Activated CD4-positive, alpha-beta T cell treated with anti-CD3 and anti-CD28 coated beads, Interleukin-2, amount 50 U/mL, for 4 hours (primary cell): ENCODE data around the gene SEMA4A.
A peak's percentile ranks its signal among the peaks of the same experiment; 100 is the strongest.

Source experiments
- DNase-seq, 2 experiments: peaks; one replicate each; pipeline ENCODE4 v3.0.0-alpha.2; 2020

The SEMA4A gene

DNA sequence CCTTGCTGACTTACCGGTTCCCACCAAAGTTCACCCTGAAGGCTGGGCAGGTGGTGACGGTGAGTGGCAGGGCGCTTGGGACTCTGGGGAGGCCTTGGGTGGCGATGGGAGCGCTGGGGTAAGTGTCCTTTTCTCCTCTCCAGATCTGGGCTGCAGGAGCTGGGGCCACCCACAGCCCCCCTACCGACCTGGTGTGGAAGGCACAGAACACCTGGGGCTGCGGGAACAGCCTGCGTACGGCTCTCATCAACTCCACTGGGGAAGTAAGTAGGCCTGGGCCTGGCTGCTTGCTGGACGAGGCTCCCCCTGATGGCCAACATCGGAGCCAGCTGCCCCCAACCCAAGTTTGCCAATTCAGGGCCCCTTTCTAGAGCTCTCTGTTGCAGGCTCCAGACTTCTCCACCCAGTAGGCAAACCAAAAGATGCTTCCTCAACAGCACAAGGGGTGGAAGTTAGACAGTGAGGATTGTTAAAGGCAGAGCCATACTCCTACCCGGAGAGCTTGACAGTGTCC is 16.4 kb upstream of the SEMA4A start:
- no peak for DNase-seq

- DNase-seq = no peak
Measured at GRCh38 chr1:156138458-156138867, 14.9 kb upstream of the SEMA4A start.

DNA sequence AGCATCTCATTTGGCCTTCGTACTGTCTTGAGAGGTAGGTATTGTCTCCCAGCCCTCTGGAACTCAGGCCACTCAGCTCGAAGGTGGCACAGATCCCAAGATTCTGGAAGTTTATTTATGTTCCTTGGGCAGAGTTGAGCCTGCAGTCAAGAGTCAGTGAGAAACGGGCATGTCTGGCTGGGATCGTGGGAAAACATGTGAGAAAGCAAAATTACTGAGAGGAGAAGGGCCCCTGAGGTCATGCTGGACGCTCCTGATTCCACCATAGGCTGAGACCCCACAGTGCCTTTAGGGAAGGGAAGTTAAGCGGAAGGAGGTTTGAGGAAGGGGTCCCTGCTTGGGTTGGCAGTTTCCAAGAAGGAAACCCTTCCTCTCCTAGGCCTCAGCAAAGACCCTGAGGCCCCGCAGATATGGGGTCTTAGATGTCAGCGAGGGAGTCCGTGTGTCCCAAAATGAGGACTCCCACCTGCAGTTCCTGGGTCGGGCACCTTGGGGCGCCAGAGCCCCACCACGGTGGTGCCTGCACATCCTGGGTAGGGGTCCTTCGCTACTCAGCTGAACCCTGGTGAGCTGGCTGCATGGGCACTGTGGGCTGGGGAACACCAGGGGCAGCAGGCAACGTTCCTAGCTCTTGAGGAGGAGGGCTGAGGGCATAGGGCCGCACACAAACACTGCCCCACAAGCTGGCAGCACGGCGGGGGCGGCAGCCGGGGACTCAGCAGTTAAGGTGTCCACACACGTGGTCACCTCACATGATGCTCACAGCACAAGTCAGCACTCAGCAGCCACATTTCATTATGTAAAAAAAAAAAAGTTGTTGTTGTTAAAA is 12.3 kb upstream of the SEMA4A start:
- DNase-seq = no peak

- no peak for DNase-seq
Measured at GRCh38 chr1:156143765-156144489, 9.5 kb upstream of the SEMA4A start.

DNA sequence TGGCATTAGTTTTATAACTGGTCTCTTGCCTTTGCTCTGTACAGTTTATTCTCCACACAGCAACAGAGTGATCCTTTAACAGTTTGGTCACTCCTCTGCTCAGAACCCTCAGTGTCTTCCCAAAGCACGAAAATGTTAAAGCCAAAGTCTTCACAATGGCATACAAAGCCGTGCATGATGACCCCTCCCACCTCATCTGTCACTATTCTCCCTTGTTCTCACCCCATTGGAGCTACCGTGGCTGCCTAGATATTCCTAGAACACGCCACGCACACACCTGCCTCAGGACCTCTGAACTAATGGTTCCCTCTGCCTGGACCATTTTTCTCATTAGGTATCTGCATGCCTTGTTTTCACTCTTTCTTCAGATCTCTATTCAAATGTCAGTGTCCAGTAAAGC is 8.6 kb upstream of the SEMA4A start:
- DNase-seq = no peak

GRCh38 chr1:156145650-156146019 is 7.8 kb upstream of the SEMA4A start:
- no peak for DNase-seq

- peak in 1 of 2 experiments; percentile 27 for DNase-seq
Measured at GRCh38 chr1:156146020-156146768, 7.2 kb upstream of the SEMA4A start.

DNA sequence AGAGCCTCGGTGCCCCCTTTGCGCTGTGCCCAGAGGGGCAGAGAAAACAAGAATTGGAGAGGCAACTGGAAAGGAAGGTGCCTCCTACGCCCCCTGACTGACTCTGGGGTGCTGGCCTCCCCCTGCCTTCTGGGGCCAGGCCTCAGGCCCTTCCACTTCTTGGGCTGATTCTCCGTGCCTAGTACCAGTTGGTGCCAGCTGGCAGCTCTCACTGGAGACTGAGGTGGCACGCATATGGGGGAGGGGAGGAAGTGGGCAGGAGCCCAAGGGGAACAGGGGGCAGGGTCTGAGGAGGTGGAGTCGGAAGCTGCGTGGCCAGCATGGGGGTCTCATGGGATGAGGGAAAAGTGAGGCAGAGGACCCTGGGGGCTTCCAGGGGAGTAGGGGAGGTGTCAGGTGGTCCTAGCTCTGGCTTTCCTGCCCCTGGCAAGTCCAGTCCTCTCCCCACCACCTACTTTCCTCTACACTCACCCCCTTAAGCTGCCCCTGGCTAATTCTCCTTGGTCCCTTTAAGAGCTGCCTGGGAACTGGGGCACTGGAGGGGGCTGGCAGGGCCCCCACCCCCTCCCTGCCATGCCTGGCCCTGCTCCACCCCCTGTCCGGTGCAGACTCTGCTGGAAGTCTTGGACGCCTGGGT is 6.5 kb upstream of the SEMA4A start:
- no peak for DNase-seq

- DNase-seq = no peak
Measured at GRCh38 chr1:156148216-156148615, 5.2 kb upstream of the SEMA4A start.

- no peak for DNase-seq
Measured at GRCh38 chr1:156149374-156150332, 3.7 kb upstream of the SEMA4A start.

DNA sequence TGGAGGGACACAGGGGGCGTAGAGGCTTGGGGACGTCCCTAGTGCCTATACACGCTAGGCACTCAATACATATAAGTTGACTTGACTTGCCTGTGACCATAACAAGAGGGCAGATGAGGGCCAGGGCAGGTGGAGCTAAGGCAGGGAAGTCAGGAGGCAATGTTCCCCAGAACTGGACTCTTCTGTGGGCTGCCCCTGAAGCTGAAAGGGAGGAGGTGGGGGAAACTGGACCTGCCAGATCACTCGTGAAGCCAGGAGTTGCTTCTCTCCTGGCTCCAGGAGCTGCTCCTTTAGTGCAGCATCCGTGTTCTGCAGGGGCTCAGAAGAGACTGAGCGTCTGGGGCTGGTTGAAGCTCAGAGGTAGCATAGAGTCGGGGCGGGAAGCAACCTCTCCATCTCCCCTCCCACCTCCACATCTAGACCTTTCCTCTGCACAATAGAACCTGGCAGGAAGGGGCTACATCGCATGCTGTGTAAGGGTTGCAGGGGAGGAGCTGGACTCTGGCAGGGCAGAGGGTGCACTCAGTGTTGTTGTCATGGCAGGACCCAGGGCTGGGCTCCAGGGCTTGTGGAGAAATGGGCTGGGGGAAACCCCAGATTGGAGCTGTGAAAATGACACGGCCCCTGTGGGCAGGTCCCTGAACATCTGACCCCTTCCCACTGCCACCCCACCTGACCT is 2.9 kb upstream of the SEMA4A start:
- no peak for DNase-seq

GRCh38 chr1:156151093-156151688 is 2.2 kb upstream of the SEMA4A start:
- no peak for DNase-seq

GRCh38 chr1:156152628-156153027 is 757 bp upstream of the SEMA4A start:
- DNase-seq = no peak

DNA sequence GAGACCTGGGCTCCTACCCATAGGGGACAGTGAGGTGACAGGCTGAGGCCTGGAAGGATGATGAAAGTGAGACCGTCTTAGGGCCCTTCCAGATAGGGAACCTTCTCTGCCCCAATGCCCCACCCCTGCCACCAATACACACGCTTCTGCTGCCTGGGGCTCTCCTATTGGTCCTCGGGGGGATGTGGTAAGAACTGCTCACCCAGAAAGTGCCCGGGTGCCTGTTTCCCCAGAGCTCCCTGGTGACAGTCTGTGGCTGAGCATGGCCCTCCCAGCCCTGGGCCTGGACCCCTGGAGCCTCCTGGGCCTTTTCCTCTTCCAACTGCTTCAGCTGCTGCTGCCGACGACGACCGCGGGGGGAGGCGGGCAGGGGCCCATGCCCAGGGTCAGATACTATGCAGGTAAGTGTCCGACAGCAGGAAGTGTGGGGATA is 948 bp downstream of the SEMA4A start:
- no peak for DNase-seq

GRCh38 chr1:156155756-156156510 is 2.5 kb downstream of the SEMA4A start:
- no peak for DNase-seq

DNA sequence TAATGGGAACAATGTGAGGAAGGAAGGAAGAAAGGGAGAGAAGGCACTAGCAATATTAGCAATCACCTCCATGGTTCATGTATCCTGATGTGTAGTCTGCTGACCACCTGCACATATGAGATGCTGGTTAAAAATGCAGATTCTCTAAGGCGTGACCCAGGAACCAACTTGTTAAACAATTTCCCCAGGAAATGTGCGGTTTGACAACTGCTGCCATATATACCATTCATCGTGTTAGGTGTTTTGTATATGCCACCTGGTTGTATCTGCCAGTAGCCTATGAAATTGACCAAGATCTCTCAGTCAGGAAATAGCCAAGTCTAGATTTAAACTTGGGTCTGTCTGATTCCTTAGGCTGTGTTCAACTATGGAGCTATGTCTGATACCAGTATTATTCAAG is 4.1 kb downstream of the SEMA4A start:
- DNase-seq = no peak

DNA sequence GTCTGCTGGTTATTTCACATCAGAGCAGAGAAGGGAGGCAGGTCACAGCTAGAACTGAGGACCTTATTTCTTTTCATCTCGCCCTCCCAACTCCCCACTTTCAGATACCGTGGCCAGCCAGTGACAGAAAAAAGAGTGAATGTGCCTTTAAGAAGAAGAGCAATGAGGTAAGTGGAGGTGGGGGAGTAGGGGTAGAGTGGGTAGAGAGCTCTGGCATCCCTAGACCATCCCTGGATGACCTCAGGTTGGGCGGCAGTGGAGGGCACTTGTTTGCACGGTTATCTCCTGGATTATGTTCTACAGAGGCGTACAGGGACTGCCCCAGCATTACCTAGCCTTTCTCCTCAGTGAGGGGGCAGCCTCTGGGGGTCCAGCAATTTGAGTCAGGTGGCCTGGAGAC is 4.6 kb downstream of the SEMA4A start:
- DNase-seq = no peak

DNA sequence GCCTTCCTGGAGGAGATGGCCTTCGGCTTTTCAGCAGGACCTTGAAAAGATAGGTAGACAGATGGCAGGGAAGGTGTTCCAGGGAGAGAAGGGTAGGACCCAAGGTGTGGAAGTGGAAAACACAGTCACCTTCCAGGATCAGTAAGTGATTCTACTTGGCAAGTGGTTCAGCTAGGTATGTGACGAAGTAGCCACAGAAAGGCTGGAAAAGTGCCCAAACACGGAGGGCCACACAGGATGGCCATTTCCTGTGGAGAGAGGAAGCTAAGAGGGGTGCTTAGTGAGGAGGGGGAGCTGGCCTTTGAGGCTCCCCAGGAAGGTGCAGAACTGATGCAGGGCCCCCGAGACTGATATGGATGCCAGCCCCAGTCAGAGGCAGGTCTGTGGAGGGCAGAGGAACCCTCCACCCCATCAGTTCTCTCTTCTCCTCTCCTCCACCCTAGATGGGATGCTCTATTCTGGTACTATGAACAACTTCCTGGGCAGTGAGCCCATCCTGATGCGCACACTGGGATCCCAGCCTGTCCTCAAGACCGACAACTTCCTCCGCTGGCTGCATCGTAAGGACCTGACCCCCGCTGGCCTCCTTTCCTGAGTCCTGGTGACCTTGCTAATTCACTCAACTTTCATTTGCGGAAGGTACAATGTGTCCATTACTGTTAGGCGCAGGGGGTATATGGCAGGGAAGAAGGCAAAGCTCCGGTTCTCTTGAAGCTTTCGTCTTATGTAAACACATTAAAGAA is 6.8 kb downstream of the SEMA4A start:
- no peak for DNase-seq

DNA sequence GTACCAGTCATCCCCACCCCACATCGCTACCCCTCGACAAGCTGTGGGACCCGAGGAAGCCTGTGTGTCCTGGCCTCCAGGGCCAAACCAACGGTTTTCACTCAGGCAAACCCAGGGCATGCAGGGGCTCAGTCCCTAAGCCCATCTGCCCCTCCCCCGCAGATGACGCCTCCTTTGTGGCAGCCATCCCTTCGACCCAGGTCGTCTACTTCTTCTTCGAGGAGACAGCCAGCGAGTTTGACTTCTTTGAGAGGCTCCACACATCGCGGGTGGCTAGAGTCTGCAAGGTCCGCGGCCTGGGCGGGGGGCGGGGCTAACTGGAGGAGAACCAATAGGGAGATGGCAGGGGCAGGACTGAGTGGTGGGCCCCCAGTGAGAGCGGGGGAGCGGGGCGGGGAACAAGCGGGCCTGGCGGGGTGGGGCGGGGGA is 7.4 kb downstream of the SEMA4A start:
- DNase-seq = peak; percentile 59 to 60
